Uterus (tissue), 2 donors: ENCODE data around the gene COBLL1.

ENCODE experiments used
- CTCF ChIP-seq, 4 experiments: fragments of 200-600 bp in 2 of 4; fragments of 450-650 bp in 2 of 4; sonication (generic) in 2 of 4; IDR thresholded peaks; one replicate each; pipeline ENCODE4 v1.5.1; 2016 to 2019; ENCODE audit warnings: antibody characterized with exemption in 4 of 4, mild to moderate bottlenecking in 2 of 4, moderate library complexity in 1 of 4
- POLR2A ChIP-seq, 2 donors: fragments of 450-650 bp; IDR thresholded peaks; one replicate each; pipeline ENCODE4 v1.6.1; 2016; ENCODE audit warnings: antibody characterized with exemption in 2 of 2, mild to moderate bottlenecking in 1 of 2, moderate library complexity in 1 of 2

- no peak for TF ChIP-seq CTCF (IDR thresholded peaks at IDR 0.05)
- no peak for TF ChIP-seq POLR2A (IDR thresholded peaks at IDR 0.05)
These were observed 180.3 kb downstream of the COBLL1 start for GRCh38 chr2:164661349-164661748.
